Transverse colon (tissue), 3 donors: ENCODE results near the gene UQCR11.

Source experiments
- EP300 ChIP-seq: sonication (generic); formaldehyde crosslinking; IDR thresholded peaks from one replicate; pipeline ENCODE4 v1.6.1; 2017; ENCODE audit warnings: antibody characterized with exemption, low read depth
- TF ChIP-seq, protein P1 (sequence below), 5 experiments: fragments of 200-600 bp in 3 of 5; fragments of 450-650 bp in 2 of 5; sonication (generic) in 3 of 5; IDR thresholded peaks; 1 replicate in 2 of 5; 2 replicates in 3 of 5; pipeline ENCODE4 v1.5.1; 2016 to 2017; ENCODE audit warnings: antibody characterized with exemption in 5 of 5, inconsistent platforms in 3 of 5, mild to moderate bottlenecking in 2 of 5, moderate library complexity in 1 of 5

DNA sequence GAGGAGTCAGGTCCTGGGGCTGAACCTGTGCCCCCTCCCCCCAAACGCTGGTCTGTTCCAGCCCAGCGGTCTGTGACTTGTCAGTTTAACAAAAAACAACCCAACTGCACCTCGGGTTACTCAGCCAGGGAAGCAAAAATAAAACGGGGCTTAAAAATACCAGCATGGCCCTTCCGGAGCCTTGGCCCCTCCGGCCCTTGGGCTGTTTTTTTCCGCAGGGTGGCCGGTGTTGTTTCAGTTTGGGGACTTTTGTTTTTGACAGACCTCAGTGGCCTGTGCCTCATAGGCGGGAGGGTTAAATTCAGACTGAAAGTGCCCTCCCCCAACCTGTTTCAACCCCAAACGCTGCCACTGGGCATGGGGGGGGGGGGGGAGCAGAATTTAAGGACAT is 43.2 kb upstream of the UQCR11 start:
- TF ChIP-seq, protein P1, sequence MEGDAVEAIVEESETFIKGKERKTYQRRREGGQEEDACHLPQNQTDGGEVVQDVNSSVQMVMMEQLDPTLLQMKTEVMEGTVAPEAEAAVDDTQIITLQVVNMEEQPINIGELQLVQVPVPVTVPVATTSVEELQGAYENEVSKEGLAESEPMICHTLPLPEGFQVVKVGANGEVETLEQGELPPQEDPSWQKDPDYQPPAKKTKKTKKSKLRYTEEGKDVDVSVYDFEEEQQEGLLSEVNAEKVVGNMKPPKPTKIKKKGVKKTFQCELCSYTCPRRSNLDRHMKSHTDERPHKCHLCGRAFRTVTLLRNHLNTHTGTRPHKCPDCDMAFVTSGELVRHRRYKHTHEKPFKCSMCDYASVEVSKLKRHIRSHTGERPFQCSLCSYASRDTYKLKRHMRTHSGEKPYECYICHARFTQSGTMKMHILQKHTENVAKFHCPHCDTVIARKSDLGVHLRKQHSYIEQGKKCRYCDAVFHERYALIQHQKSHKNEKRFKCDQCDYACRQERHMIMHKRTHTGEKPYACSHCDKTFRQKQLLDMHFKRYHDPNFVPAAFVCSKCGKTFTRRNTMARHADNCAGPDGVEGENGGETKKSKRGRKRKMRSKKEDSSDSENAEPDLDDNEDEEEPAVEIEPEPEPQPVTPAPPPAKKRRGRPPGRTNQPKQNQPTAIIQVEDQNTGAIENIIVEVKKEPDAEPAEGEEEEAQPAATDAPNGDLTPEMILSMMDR (IDR thresholded peaks at IDR 0.05), result no peak
- TF ChIP-seq EP300, result no peak
